SK-N-MC (cell line): ENCODE results near the gene ACOT12.

Source experiments
- EZH2 ChIP-seq: fragments of 200-600 bp; sonication (generic); IDR thresholded peaks from one replicate; pipeline ENCODE4 v1.6.1; 2017; ENCODE audit warnings: antibody characterized with exemption
- FOXP2 ChIP-seq: optimal IDR thresholded peaks from 2 replicates; pipeline ENCODE3; 2011; ENCODE audit warnings: mild to moderate bottlenecking, moderate library complexity; ENCODE audit not compliant: insufficient read depth; ENCODE audit errors: extremely low read length, control extremely low read depth
- POLR2AphosphoS5 ChIP-seq: IDR thresholded peaks from 2 replicates; pipeline ENCODE4 v1.6.1; 2012; ENCODE audit warnings: mild to moderate bottlenecking, low read depth, low read length, borderline replicate concordance

DNA sequence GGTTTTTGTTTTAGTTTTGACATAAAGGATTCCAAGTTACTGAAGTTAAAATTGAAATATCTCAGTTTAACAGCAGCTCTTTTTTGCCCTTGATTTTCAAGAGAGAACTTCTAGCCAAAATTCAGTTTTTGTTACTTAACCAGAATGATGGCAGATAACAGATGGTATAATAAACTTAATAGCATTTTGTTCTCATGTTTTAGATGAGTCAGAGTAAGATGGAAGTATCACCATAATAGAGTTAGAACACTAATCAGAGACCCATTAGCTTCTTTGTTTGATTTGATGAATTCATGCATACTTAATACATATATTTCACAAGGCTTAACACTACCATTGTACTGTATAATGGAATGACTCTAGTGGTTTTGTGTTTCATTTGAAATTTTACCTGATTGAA, 80.7 kb downstream of the ACOT12 start:
- TF ChIP-seq EZH2: no peak
- TF ChIP-seq POLR2AphosphoS5: no peak
- no peak for TF ChIP-seq FOXP2
